HEK293 (cell line): ENCODE data around the gene RNF223.

Source experiments
- HOXA7 ChIP-seq: sonication (generic); formaldehyde crosslinking; IDR thresholded peaks from 2 replicates; pipeline ENCODE4 v1.8.1; 2022; ENCODE audit warnings: missing genetic modification reagents, borderline replicate concordance
- MYNN ChIP-seq: fragments of 450-650 bp; formaldehyde crosslinking; IDR thresholded peaks from 2 replicates; pipeline ENCODE4 v1.5.1; 2016; ENCODE audit warnings: missing biosample characterization, missing genetic modification characterization, borderline replicate concordance
- ZNF174 ChIP-seq: fragments of 450-650 bp; formaldehyde crosslinking; IDR thresholded peaks from 2 replicates; pipeline ENCODE4 v1.5.0; 2017; ENCODE audit warnings: missing biosample characterization, mild to moderate bottlenecking, missing genetic modification characterization
- ZNF274 ChIP-seq, 2 experiments: fragments of 200-500 bp in 1 of 2; fragments of 450-650 bp in 1 of 2; sonication (Bioruptor generic) in 1 of 2; formaldehyde crosslinking in 1 of 2; IDR thresholded peaks; 2 replicates each; pipeline versions ENCODE4 v1.5.1 to v1.6.1; 2014 to 2016; ENCODE audit warnings: borderline replicate concordance in 1 of 2, inconsistent platforms in 1 of 2, low read length in 1 of 2, missing biosample characterization in 1 of 2, missing genetic modification characterization in 1 of 2
- ZNF639 ChIP-seq: fragments of 450-650 bp; formaldehyde crosslinking; IDR thresholded peaks from 2 replicates; pipeline ENCODE4 v1.5.1; 2016; ENCODE audit warnings: missing biosample characterization, missing genetic modification characterization
- TF ChIP-seq, protein P1 (sequence below): fragments of 450-650 bp; formaldehyde crosslinking; IDR thresholded peaks from 2 replicates; pipeline ENCODE4 v1.5.1; 2016; ENCODE audit warnings: missing biosample characterization, missing genetic modification characterization
- TF ChIP-seq, protein P2 (sequence below): fragments of 450-650 bp; formaldehyde crosslinking; IDR thresholded peaks from 2 replicates; pipeline ENCODE4 v1.5.1; 2016; ENCODE audit warnings: missing biosample characterization, missing genetic modification characterization
- TF ChIP-seq, protein P3 (sequence below): fragments of 450-650 bp; formaldehyde crosslinking; IDR thresholded peaks from 2 replicates; pipeline ENCODE4 v1.5.1; 2016; ENCODE audit warnings: missing biosample characterization, missing genetic modification characterization

- no peak for TF ChIP-seq ZNF639 (tag by site-specific recombination)
- TF ChIP-seq, protein P1, sequence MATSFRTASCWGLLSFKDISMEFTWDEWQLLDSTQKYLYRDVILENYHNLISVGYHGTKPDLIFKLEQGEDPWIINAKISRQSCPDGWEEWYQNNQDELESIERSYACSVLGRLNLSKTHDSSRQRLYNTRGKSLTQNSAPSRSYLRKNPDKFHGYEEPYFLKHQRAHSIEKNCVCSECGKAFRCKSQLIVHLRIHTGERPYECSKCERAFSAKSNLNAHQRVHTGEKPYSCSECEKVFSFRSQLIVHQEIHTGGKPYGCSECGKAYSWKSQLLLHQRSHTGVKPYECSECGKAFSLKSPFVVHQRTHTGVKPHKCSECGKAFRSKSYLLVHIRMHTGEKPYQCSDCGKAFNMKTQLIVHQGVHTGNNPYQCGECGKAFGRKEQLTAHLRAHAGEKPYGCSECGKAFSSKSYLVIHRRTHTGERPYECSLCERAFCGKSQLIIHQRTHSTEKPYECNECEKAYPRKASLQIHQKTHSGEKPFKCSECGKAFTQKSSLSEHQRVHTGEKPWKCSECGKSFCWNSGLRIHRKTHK (tag by site-specific recombination): no peak
- TF ChIP-seq, protein P2, sequence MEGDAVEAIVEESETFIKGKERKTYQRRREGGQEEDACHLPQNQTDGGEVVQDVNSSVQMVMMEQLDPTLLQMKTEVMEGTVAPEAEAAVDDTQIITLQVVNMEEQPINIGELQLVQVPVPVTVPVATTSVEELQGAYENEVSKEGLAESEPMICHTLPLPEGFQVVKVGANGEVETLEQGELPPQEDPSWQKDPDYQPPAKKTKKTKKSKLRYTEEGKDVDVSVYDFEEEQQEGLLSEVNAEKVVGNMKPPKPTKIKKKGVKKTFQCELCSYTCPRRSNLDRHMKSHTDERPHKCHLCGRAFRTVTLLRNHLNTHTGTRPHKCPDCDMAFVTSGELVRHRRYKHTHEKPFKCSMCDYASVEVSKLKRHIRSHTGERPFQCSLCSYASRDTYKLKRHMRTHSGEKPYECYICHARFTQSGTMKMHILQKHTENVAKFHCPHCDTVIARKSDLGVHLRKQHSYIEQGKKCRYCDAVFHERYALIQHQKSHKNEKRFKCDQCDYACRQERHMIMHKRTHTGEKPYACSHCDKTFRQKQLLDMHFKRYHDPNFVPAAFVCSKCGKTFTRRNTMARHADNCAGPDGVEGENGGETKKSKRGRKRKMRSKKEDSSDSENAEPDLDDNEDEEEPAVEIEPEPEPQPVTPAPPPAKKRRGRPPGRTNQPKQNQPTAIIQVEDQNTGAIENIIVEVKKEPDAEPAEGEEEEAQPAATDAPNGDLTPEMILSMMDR (tag by site-specific recombination): no peak
- TF ChIP-seq ZNF274 (IDR thresholded peaks at IDR 0.05; ENCODE audit: low read length): no peak
- TF ChIP-seq ZNF274 (tag by site-specific recombination; IDR thresholded peaks at IDR 0.05; ENCODE audit: borderline replicate concordance): no peak
- TF ChIP-seq, protein P3, sequence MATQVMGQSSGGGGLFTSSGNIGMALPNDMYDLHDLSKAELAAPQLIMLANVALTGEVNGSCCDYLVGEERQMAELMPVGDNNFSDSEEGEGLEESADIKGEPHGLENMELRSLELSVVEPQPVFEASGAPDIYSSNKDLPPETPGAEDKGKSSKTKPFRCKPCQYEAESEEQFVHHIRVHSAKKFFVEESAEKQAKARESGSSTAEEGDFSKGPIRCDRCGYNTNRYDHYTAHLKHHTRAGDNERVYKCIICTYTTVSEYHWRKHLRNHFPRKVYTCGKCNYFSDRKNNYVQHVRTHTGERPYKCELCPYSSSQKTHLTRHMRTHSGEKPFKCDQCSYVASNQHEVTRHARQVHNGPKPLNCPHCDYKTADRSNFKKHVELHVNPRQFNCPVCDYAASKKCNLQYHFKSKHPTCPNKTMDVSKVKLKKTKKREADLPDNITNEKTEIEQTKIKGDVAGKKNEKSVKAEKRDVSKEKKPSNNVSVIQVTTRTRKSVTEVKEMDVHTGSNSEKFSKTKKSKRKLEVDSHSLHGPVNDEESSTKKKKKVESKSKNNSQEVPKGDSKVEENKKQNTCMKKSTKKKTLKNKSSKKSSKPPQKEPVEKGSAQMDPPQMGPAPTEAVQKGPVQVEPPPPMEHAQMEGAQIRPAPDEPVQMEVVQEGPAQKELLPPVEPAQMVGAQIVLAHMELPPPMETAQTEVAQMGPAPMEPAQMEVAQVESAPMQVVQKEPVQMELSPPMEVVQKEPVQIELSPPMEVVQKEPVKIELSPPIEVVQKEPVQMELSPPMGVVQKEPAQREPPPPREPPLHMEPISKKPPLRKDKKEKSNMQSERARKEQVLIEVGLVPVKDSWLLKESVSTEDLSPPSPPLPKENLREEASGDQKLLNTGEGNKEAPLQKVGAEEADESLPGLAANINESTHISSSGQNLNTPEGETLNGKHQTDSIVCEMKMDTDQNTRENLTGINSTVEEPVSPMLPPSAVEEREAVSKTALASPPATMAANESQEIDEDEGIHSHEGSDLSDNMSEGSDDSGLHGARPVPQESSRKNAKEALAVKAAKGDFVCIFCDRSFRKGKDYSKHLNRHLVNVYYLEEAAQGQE (tag by site-specific recombination): no peak
- TF ChIP-seq HOXA7: no peak
- TF ChIP-seq MYNN (tag by site-specific recombination): no peak
- no peak for TF ChIP-seq ZNF174
These were observed 1.0 kb downstream of the RNF223 start for GRCh38 chr1:1072849-1073742.
